ENCODE results near the gene LRP1.

DNA sequence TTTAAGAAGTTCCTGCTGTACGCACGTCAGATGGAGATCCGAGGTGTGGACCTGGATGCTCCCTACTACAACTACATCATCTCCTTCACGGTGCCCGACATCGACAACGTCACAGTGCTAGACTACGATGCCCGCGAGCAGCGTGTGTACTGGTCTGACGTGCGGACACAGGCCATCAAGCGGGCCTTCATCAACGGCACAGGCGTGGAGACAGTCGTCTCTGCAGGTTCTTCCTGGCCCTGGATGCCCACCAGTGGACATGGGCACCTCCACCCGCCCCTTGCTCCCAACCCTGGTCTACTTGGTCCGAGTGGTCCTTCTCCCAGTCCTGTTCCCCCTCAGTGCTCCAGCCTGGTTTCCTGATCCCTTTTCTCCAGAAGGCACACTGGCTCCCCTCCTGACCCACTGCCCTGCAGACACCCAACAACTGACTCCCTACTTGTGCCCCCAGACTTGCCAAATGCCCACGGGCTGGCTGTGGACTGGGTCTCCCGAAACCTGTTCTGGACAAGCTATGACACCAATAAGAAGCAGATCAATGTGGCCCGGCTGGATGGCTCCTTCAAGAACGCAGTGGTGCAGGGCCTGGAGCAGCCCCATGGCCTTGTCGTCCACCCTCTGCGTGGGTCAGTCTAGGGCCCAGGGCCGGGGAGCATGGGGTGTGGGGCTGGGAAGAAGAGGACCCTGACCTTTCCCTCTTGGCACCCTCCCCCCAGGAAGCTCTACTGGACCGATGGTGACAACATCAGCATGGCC, 51.2 kb downstream of the LRP1 start:
- TF ChIP-seq CTCF (conservative IDR thresholded peaks at IDR 0.05; ENCODE audit: low read length): no peak
- no peak for TF ChIP-seq EZH2phosphoT487 (IDR thresholded peaks at IDR 0.05; ENCODE audit: borderline replicate concordance)

Measured in Loucy (cell line).